Measurements from ENCODE around the gene ATP10B.

GRCh38 chr5:160542840-160543239 is 309.2 kb downstream of the ATP10B start:
- no peak for TF ChIP-seq CTCF (IDR thresholded peaks at IDR 0.05)
- no peak for TF ChIP-seq YY1 (IDR thresholded peaks at IDR 0.05; ENCODE audit: low read depth)
- TF ChIP-seq IRF3 (IDR thresholded peaks at IDR 0.05; ENCODE audit: low read depth, low read length): no peak
- no peak for TF ChIP-seq MXI1 (IDR thresholded peaks at IDR 0.05; ENCODE audit: low read depth, low read length)
- TF ChIP-seq JUND (IDR thresholded peaks at IDR 0.05): no peak
- TF ChIP-seq EZH2phosphoT487 (IDR thresholded peaks at IDR 0.05; ENCODE audit: borderline replicate concordance, low read depth): no peak

All from SK-N-SH (cell line).